22Rv1 (cell line): Measurements from ENCODE around the gene ZNF678.
"Not testable (repeated sequence)": the region's sequence is repeated elsewhere in the genome, so short reads cannot be mapped to it uniquely, and the experiment has no call there.

Source experiments
- H3K27ac ChIP-seq: fragments of 450-650 bp; 2 replicates; pipeline ENCODE4 v1.5.1; 2017
- ZFX ChIP-seq: fragments of 450-650 bp; IDR thresholded peaks from 2 replicates; pipeline ENCODE4 v1.6.1; 2017; ENCODE audit warnings: antibody characterized with exemption, borderline replicate concordance
- TF ChIP-seq, protein P1 (sequence below): fragments of 450-650 bp; IDR thresholded peaks from 2 replicates; pipeline ENCODE4 v1.5.1; 2017; ENCODE audit warnings: mild to moderate bottlenecking

Gene ZNF678

GRCh38 chr1:227577500-227577899 lies 14.1 kb downstream of the ZNF678 start:
- no peak overlapping the region for H3K27ac ChIP-seq
- TF ChIP-seq, protein P1, sequence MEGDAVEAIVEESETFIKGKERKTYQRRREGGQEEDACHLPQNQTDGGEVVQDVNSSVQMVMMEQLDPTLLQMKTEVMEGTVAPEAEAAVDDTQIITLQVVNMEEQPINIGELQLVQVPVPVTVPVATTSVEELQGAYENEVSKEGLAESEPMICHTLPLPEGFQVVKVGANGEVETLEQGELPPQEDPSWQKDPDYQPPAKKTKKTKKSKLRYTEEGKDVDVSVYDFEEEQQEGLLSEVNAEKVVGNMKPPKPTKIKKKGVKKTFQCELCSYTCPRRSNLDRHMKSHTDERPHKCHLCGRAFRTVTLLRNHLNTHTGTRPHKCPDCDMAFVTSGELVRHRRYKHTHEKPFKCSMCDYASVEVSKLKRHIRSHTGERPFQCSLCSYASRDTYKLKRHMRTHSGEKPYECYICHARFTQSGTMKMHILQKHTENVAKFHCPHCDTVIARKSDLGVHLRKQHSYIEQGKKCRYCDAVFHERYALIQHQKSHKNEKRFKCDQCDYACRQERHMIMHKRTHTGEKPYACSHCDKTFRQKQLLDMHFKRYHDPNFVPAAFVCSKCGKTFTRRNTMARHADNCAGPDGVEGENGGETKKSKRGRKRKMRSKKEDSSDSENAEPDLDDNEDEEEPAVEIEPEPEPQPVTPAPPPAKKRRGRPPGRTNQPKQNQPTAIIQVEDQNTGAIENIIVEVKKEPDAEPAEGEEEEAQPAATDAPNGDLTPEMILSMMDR = no peak
- no peak for TF ChIP-seq ZFX

DNA sequence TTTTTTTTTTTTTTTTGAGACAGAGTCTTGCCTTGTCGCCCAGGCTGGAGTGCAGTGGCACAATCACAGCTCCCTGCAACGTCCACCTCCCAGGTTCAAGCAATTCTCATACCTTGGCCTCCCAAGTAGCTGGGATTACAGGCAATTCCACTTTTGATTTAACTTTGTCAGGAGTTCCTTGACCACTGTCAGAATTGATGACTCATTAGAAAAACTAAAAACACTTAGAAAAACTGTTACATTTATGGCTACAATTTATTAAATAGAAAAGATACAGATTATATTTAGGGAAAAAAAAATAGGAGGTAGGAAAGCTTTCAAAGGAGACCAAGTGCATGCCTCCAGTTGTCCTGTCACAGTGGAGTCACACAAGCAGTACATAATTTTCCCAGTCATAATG lies 20.0 kb downstream of the ZNF678 start:
- no peak for TF ChIP-seq ZFX
- TF ChIP-seq, protein P1 = no peak
- no peak overlapping the region for H3K27ac ChIP-seq

- TF ChIP-seq ZFX = no peak
- TF ChIP-seq, protein P1 = no peak
- no peak overlapping the region for H3K27ac ChIP-seq
Measured at GRCh38 chr1:227586733-227587132, 23.4 kb downstream of the ZNF678 start.

DNA sequence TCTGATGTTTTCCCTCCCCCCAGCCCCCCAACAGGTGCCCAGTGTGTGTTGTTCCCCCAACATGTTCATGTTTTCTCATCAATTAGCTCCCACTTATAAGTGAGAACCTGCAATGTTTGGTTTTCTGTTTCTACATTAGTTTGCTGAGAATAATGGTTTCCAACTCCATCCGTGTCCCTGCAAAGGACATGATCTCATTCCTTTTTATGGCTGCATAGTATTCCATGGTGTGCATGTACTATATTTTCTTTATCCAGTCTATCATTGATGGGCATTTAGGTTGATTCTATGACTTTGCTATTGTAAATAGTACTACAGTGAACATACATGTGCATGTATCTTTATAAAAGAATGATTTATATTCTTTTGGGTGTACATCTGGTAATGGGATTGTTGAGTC lies 24.6 kb downstream of the ZNF678 start:
- no peak overlapping the region for H3K27ac ChIP-seq
- no peak for TF ChIP-seq ZFX
- TF ChIP-seq, protein P1 = no peak

DNA sequence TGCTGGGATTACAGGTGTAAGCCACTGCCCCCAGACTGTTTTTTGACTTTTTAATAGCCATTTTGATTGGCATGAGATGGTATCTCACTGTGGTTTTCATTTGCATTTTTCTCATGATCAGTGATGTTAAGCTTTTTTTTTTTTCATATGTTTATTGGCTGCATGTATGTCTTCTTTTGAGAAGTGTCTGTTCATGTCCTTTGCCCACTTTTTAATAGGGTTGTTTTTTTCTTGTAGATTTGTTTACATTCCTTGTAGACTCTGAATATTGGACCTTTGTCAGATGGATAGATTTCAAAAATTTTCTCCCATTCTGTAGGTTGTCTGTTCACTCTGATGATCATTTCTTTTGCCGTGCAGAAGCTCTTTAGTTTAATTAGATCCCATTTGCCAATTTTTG lies 25.4 kb downstream of the ZNF678 start:
- not testable (repeated sequence) for H3K27ac ChIP-seq

GRCh38 chr1:227589777-227590176 lies 26.4 kb downstream of the ZNF678 start:
- not testable (repeated sequence) for H3K27ac ChIP-seq

DNA sequence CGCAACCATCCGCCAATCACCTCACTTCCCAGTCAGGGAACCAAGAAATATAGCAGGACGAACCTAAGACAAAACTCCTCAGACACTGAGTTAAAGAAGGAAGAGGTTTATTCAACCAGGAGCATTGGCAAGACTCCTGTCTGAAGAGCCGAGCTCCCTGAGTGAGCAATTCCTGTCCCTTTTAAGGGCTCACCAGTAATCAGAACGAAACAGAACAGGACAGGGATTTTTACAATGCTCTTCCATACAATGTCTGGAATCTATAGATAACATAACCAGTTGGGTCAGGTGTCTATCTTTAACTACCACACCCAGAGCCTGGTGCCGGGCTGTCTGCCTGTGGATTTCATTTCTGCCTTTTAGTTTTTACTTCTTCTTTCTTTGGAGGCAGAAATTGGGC lies 32.9 kb downstream of the ZNF678 start:
- not testable (repeated sequence) for H3K27ac ChIP-seq

DNA sequence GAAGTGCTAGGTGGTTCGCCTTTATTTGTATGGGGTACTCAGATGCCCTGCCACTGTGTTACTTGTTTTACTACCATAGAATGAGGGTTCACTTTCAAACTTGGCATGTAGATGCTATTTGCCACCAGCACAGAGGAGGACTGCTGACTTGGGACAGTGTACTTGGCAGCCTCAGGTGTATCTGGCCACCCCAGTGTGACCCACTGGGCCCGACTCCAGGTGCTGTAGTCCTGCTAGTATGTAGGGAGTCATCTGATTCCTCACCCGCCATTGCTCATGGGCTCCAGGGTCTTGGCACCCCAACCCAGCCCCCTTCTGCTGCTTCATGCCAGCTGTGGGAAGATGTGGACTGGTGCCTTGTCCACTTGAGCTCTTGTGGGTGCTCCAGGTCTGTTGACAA lies 40.0 kb downstream of the ZNF678 start:
- TF ChIP-seq, protein P1 = no peak
- TF ChIP-seq ZFX = no peak
- no peak overlapping the region for H3K27ac ChIP-seq

DNA sequence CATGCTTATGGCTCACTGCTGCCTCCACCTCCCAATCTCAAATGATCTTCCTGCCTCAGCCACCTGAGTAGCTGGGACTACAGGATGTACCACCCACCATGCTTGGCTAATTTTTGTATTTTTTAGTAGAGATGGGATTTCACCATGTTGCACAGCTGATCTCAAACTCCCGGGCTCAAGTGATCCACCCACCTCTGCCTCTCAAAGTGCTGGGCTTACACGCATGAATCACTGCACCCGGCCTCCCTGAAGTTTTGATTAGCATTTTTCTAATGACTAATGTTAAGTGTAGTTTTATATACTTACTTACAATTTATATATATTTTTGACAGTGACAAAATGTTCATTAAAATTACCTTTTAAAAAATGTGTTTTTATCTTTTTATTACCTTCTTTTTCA lies 41.1 kb downstream of the ZNF678 start:
- TF ChIP-seq, protein P1 = no peak
- TF ChIP-seq ZFX = no peak
- no peak overlapping the region for H3K27ac ChIP-seq

GRCh38 chr1:227606271-227606670 lies 42.9 kb downstream of the ZNF678 start:
- H3K27ac ChIP-seq = not testable (repeated sequence)
